DOHH2 (cell line): Measurements from ENCODE around the gene KIAA0513.

Experiments used
- H3F3A ChIP-seq: fragments of 200-600 bp; sonication (generic), shearing (Covaris generic); 2 replicates; pipeline ENCODE4 v1.6.0; 2016; ENCODE audit warnings: antibody characterized with exemption, mild to moderate bottlenecking; ENCODE audit not compliant: control insufficient read depth, insufficient read depth
- H3K27ac ChIP-seq: fragments of 200-600 bp; sonication (generic); 2 replicates; pipeline ENCODE4 v1.5.1; 2014; ENCODE audit warnings: low read depth, mild to moderate bottlenecking, low read length, moderate library complexity
- H3K27me3 ChIP-seq: fragments of 200-600 bp; sonication (generic); 2 replicates; pipeline ENCODE4 v1.6.1; 2014; ENCODE audit warnings: mild to moderate bottlenecking, low read length, mixed read lengths; ENCODE audit not compliant: control insufficient read depth
- H3K36me3 ChIP-seq: fragments of 200-600 bp; sonication (generic); 2 replicates; pipeline ENCODE4 v1.6.1; 2014; ENCODE audit warnings: mild to moderate bottlenecking, low read length, moderate library complexity, mixed read lengths; ENCODE audit not compliant: control insufficient read depth
- H3K4me1 ChIP-seq: fragments of 200-600 bp; sonication (generic); 2 replicates; pipeline ENCODE4 v1.6.1; 2014; ENCODE audit warnings: mild to moderate bottlenecking, low read length, mixed read lengths; ENCODE audit not compliant: control insufficient read depth
- H3K4me2 ChIP-seq: fragments of 200-600 bp; sonication (generic); 2 replicates; pipeline ENCODE4 v1.6.0; 2014; ENCODE audit warnings: mild to moderate bottlenecking, low read length, moderate library complexity
- H3K4me3 ChIP-seq: fragments of 200-600 bp; sonication (generic); 2 replicates; pipeline ENCODE4 v1.5.1; 2014; ENCODE audit warnings: mild to moderate bottlenecking, low read length, mixed read lengths
- H3K79me2 ChIP-seq: fragments of 200-600 bp; sonication (generic); 2 replicates; pipeline ENCODE4 v1.6.1; 2014; ENCODE audit warnings: mild to moderate bottlenecking, low read length, mixed read lengths; ENCODE audit not compliant: control insufficient read depth
- H3K9me2 ChIP-seq: fragments of 200-600 bp; sonication (generic); replicated peaks from 2 replicates; pipeline ENCODE4 v1.6.1; 2014; ENCODE audit warnings: mild to moderate bottlenecking, low read length, mixed read lengths; ENCODE audit not compliant: control insufficient read depth
- H3K9me3 ChIP-seq: fragments of 200-600 bp; sonication (generic); 2 replicates; pipeline ENCODE4 v1.6.1; 2014; ENCODE audit warnings: antibody characterized with exemption, low read length, mixed read lengths; ENCODE audit not compliant: control insufficient read depth, insufficient read depth
- H4K20me1 ChIP-seq: fragments of 200-600 bp; sonication (generic); 2 replicates; pipeline ENCODE4 v1.6.0; 2014; ENCODE audit warnings: low read depth, mild to moderate bottlenecking, antibody characterized with exemption, low read length, moderate library complexity; ENCODE audit not compliant: control insufficient read depth, insufficient read depth
- EZH2phosphoT487 ChIP-seq: fragments of 200-600 bp; sonication (generic); IDR thresholded peaks from 2 replicates; pipeline ENCODE4 v1.6.1; 2017; ENCODE audit warnings: borderline replicate concordance, mild to moderate bottlenecking, antibody characterized with exemption, low read length, moderate library complexity, mixed read lengths
- TF ChIP-seq, protein P1 (sequence below): fragments of 200-600 bp; sonication (generic); IDR thresholded peaks from one replicate; pipeline ENCODE4 v1.5.1; 2014; ENCODE audit warnings: antibody characterized with exemption, mild to moderate bottlenecking, low read depth, low read length; ENCODE audit not compliant: poor library complexity, severe bottlenecking

Gene KIAA0513

DNA sequence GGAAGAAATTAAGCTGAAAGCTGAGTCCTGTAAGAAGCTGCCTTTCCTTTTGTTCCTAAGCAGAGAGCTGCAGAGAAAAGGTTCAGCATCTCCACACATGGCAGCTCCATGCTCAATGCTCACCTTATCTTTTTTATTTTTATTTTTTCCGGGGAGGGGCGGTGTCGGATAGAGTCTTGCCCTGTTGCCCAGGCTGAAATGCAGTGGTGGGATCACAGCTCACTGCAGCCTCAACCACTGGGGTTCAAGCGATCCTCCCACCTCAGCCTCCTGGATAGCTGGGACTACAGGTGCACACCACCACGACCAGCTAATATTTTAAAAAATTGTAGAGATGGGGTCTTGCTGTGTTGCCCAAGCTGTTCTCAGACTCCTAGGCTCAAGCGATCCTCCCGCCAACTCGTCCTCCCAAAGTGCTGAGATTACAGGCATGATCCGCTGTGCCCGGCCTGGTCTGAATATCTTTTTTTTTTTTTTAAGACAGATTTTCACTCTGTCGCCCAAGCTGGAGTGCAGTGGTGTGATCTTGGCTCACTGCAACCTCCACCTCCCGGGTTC lies 112.9 kb downstream of the KIAA0513 start:
- H3K79me2 ChIP-seq, result no peaks in the 10 kb centered on the region
- no peak overlapping the region for H3K4me2 ChIP-seq
- H3K4me3 ChIP-seq, result no peak overlapping the region
- no peak overlapping the region for H3K27ac ChIP-seq
- no peaks in the 10 kb centered on the region for H3K9me2 ChIP-seq
- no peaks in the 10 kb centered on the region for H3K27me3 ChIP-seq
- no peaks in the 10 kb centered on the region for H3F3A ChIP-seq
- TF ChIP-seq, protein P1, sequence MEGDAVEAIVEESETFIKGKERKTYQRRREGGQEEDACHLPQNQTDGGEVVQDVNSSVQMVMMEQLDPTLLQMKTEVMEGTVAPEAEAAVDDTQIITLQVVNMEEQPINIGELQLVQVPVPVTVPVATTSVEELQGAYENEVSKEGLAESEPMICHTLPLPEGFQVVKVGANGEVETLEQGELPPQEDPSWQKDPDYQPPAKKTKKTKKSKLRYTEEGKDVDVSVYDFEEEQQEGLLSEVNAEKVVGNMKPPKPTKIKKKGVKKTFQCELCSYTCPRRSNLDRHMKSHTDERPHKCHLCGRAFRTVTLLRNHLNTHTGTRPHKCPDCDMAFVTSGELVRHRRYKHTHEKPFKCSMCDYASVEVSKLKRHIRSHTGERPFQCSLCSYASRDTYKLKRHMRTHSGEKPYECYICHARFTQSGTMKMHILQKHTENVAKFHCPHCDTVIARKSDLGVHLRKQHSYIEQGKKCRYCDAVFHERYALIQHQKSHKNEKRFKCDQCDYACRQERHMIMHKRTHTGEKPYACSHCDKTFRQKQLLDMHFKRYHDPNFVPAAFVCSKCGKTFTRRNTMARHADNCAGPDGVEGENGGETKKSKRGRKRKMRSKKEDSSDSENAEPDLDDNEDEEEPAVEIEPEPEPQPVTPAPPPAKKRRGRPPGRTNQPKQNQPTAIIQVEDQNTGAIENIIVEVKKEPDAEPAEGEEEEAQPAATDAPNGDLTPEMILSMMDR, result no peak
- TF ChIP-seq EZH2phosphoT487, result no peak
- H4K20me1 ChIP-seq, result no peaks in the 10 kb centered on the region
- no peaks in the 10 kb centered on the region for H3K36me3 ChIP-seq
- no peaks in the 10 kb centered on the region for H3K9me3 ChIP-seq
- H3K4me1 ChIP-seq, result no peaks in the 10 kb centered on the region

DNA sequence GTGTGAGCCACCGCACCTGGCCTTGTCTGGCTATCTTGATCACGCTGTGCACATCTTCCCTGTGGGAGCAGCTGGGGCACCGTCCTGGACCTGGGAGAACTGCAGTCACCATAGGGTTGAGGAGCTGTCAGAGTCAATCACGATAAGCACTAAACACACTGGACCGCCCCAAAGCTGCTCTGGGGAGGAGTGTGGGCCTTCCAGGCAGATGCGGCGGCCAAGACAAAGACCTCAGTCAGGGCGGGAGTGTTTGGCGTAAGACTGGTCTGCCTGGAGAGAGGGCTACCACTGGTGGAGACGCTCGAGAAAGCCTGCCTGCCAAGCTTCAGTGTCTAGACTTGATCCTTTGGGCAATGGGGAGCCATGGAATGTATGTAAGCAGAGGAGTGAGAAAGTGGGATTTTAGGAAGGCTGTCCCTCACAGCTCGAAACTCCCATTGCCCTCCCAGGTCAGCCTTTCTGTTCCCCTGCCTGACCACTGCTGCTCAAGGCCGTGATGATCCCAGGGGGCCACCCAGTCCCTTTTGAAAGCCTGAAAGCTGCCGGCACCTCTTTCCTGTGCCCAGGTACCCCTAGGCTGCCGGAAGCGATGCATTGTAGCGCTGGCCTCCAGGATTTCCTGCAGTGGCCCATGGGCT lies 114.0 kb downstream of the KIAA0513 start:
- Histone ChIP-seq H3K27ac (no peak overlapping the region), H3K4me3 (no peak overlapping the region), H3K9me3 (no peaks in the 10 kb centered on the region), H3K4me2 (no peak overlapping the region), H3K4me1 (no peaks in the 10 kb centered on the region), H3K36me3 (no peaks in the 10 kb centered on the region), H3K9me2 (no peaks in the 10 kb centered on the region), H3F3A (no peaks in the 10 kb centered on the region), H3K79me2 (no peaks in the 10 kb centered on the region), H3K27me3 (no peaks in the 10 kb centered on the region), H4K20me1 (no peaks in the 10 kb centered on the region)
- TF ChIP-seq, protein P1, result no peak
- TF ChIP-seq EZH2phosphoT487, result no peak

GRCh38 chr16:85142129-85142513 lies 114.5 kb downstream of the KIAA0513 start:
- no peak for TF ChIP-seq EZH2phosphoT487
- TF ChIP-seq, protein P1, result no peak
- Histone ChIP-seq H3K4me2 (no peak overlapping the region), H3K4me3 (no peak overlapping the region), H3K4me1 (no peaks in the 10 kb centered on the region), H4K20me1 (no peaks in the 10 kb centered on the region), H3K27me3 (no peaks in the 10 kb centered on the region), H3K9me2 (no peaks in the 10 kb centered on the region), H3K9me3 (no peaks in the 10 kb centered on the region), H3F3A (no peaks in the 10 kb centered on the region), H3K27ac (no peak overlapping the region), H3K36me3 (no peaks in the 10 kb centered on the region), H3K79me2 (no peaks in the 10 kb centered on the region)
